Mesodermal cell (in vitro differentiated cells): ENCODE measurements around the gene TLR1.
"Not testable (repeated sequence)": the region's sequence is repeated elsewhere in the genome, so short reads cannot be mapped to it uniquely, and the experiment has no call there.

Source experiments
- H3K27ac ChIP-seq: 2 replicates; pipeline ENCODE4 v1.7.0; 2013; ENCODE audit warnings: mild to moderate bottlenecking, low read depth, low read length, moderate library complexity; ENCODE audit not compliant: severe bottlenecking
- H3K36me3 ChIP-seq: 2 replicates; pipeline ENCODE4 v1.7.1; 2013; ENCODE audit warnings: mild to moderate bottlenecking, low read length, moderate library complexity; ENCODE audit not compliant: control insufficient read depth, insufficient read depth
- H3K4me1 ChIP-seq: one replicate; pipeline ENCODE4 v1.7.1; 2013; ENCODE audit warnings: mild to moderate bottlenecking, low read length; ENCODE audit not compliant: insufficient read depth, control insufficient read depth, poor library complexity, severe bottlenecking
- H3K4me3 ChIP-seq: 2 replicates; pipeline ENCODE4 v1.7.0; 2013; ENCODE audit warnings: low read length, control low read depth, mild to moderate bottlenecking; ENCODE audit not compliant: insufficient read depth, poor library complexity, severe bottlenecking; ENCODE audit errors: extremely low read depth
- H3K9me3 ChIP-seq: 2 replicates; pipeline ENCODE4 v1.7.1; 2013; ENCODE audit warnings: mild to moderate bottlenecking, low read length, moderate library complexity; ENCODE audit not compliant: control insufficient read depth
- WGBS, 2 experiments: methylation state at CpG; one replicate each; pipeline ENCODE4 v1.1.5; 2013; ENCODE audit warnings: missing lambda C conversion rate in 2 of 2; ENCODE audit not compliant: insufficient coverage in 2 of 2; 5-methylcytosine and 5-hydroxymethylcytosine counted together

The TLR1 gene

DNA sequence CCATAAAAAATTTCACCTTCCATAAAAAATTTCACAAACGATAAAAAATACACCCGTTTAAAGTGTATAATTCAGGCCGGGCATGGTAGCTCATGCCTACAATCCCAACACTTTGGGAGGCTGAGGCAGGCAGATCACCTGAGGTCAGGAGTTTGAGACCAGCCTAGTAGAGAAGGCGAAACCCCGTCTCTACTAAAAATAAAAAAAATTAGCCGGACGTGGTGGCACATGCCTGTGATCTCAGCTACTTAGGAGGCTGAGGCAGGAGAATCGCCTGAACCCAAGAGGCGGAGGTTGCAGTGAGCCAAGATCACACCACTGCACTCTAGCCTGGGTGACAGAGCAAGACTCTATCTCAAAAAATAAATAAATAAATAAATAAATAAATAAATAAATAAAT lies 1.7 kb upstream of the TLR1 start:
- H3K4me1 ChIP-seq, H3K27ac ChIP-seq, H3K4me3 ChIP-seq, H3K36me3 ChIP-seq, H3K9me3 ChIP-seq: not testable (repeated sequence)
- WGBS, 2 experiments = 89 to 98% methylated on average over 7 of the region's 9 CpGs

- WGBS, 2 experiments = 89 to 100% methylated on average over 4 of the region's 5 CpGs
- H3K27ac ChIP-seq = no peak overlapping the region
These were observed 1.0 kb upstream of the TLR1 start for GRCh38 chr4:38805530-38806145.

DNA sequence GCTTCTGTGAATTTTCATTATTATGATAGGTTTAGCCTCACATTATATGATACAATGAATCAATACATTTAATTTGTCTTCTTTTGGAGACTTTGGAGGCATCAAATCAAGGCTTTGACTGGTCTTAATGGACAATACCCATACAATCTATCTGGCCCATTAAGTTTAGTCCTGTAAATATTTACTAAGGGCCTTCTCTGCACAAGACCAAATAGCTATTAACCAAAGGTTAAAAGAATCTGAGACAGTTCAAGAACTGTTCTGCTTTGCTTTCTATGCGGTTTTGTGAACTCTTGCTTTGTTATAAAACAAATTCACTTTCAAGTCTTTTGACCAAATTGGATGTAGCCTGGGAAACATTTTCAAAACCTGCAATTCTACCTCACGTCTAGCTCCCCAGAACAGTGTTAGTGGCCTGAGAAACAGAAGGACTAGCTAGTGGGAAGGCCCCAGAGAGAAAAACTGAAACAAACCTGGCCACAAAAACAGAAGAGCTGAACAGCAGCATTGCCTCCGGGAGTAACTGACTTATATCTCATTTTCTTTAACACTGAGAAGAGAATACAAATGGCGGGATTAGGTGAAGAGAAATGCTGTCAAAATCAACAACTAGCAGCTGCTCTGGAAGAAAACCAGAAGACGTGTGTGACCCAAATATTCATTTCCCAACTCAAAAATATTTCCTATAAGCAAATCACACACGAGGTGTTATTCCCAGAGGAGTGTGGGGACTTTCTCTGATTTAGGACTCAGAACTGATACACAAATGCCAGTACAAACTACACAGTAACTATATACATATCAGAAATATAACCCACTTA lies 548 bp downstream of the TLR1 start:
- Histone ChIP-seq H3K9me3 (peaks cover 9% of the 10 kb centered on the region), H3K4me1 (no peaks in the 10 kb centered on the region), H3K27ac (no peak overlapping the region), H3K36me3 (no peaks in the 10 kb centered on the region), H3K4me3 (no peak overlapping the region)
- WGBS, 2 experiments = 75 to 83% methylated on average over 1 to 2 of the region's 6 CpGs

More at GRCh38 chr4:38805530-38806145, 1.0 kb upstream of the TLR1 start:
- Histone ChIP-seq H3K4me3 (no peak overlapping the region), H3K4me1 (no peaks in the 10 kb centered on the region), H3K36me3 (no peaks in the 10 kb centered on the region), H3K9me3 (peaks cover 9% of the 10 kb centered on the region)

DNA sequence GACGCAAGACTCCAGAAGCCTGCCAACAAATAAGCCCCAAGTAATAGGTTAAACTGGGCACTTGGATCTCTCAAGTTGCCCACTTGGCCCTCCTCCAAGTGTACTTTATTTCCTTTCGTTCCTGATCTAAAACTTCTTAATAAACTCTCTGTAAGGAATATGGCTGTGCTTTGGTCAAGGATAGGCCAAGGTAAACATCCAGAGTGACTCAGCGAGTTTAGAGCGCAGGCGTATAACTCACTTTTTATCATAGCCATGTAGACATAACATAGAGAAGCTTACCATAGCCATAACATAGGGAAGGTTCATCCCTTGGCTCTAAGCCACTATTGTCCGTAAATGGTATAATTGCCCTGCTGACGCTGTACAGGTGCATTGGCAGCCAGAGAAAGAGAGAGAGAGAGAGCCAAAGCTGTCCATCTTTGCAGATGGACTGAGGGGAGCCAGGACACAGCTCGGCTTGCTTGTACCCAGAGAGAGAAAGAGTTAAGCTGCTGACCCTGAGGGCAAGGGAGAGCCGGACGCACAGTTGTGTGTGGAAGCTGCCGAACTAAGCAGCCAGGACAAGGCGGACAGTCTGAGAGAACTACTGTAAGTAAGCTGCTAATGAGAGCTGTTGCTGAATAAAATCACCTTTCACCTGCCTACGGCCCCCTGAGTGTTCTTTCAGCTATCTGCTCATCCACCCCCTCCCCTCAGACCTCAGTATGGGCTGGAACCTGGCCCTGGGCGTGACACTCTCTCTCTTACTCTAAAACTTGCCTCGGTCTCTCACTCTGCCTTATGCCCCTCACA lies 1.8 kb downstream of the TLR1 start:
- peaks cover 9% of the 10 kb centered on the region for H3K9me3 ChIP-seq
- no peaks in the 10 kb centered on the region for H3K36me3 ChIP-seq
- 92% methylated on average over 9 to 10 of the region's 15 CpGs for WGBS, 2 experiments
- H3K27ac ChIP-seq = no peak overlapping the region
- H3K4me1 ChIP-seq = no peaks in the 10 kb centered on the region
- no peak overlapping the region for H3K4me3 ChIP-seq

DNA sequence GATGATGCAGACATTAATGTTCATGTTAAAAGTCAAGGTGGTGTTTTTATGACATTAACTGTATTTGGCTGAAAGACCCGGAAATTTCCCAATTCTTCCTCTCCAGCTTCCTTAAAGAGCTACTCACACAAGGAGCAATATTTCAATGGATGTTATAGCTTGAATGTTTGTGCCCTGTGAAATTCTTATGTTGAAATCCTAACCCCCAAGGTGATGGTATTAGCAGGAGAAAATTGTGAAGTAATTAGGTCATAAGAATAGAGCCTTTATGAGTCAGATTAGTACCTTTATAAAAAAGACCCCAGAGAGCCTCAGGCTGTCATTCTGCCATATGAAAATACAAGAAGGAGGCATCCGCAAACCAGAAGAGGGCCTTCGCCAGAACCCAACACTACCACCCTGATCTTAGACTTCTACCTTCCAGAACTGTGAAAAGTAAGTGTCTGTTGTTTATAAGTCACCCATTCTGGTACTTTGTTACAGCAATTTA lies 3.6 kb downstream of the TLR1 start:
- no CpG with 5 or more reads among the region's 3 CpGs for WGBS, 2 experiments
- Histone ChIP-seq H3K9me3 (peaks cover 9% of the 10 kb centered on the region), H3K36me3 (no peaks in the 10 kb centered on the region), H3K4me1 (no peaks in the 10 kb centered on the region), H3K27ac (no peak overlapping the region), H3K4me3 (no peak overlapping the region)

- Histone ChIP-seq H3K9me3 (peaks cover 9% of the 10 kb centered on the region), H3K27ac (no peak overlapping the region), H3K4me1 (no peaks in the 10 kb centered on the region), H3K4me3 (no peak overlapping the region), H3K36me3 (no peaks in the 10 kb centered on the region)
- WGBS, 2 experiments = 71 to 90% methylated on average over 1 to 2 of the region's 2 CpGs
These were observed 4.2 kb downstream of the TLR1 start for GRCh38 chr4:38800366-38800765.

DNA sequence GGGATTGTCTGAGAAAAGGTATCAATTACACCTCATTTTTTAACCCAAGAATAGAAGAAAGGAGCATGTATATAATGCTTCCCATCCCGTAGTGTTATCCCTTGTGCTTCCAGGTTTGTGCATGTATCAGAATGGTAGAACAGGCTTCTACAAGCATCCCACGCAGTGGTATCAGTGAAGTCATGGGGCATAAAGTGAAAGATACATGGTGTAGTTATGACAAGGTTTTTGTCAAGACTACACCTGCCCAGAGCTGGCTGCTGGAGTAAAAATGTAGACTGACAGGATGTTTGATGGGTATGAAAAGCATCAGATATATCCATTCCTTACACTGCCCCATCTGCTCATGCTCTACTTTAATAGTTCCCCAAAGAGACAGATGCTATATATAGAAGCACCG lies 9.5 kb downstream of the TLR1 start:
- 80 to 96% methylated on average over 3 of the region's 3 CpGs for WGBS, 2 experiments
- Histone ChIP-seq H3K27ac (no peak overlapping the region), H3K4me3 (no peak overlapping the region), H3K4me1 (peaks cover 3% of the 10 kb centered on the region), H3K9me3 (no peaks in the 10 kb centered on the region), H3K36me3 (no peaks in the 10 kb centered on the region)

GRCh38 chr4:38794051-38794450 lies 10.5 kb downstream of the TLR1 start:
- Histone ChIP-seq H3K36me3 (no peaks in the 10 kb centered on the region), H3K4me3 (no peak overlapping the region), H3K4me1 (peaks cover 3% of the 10 kb centered on the region), H3K9me3 (no peaks in the 10 kb centered on the region), H3K27ac (no peak overlapping the region)
- 86 to 90% methylated on average over 1 to 2 of the region's 2 CpGs for WGBS, 2 experiments

- Histone ChIP-seq H3K4me3 (no peak overlapping the region), H3K27ac (no peak overlapping the region), H3K36me3 (no peaks in the 10 kb centered on the region), H3K4me1 (peaks cover 3% of the 10 kb centered on the region), H3K9me3 (no peaks in the 10 kb centered on the region)
- WGBS, 2 experiments = 67 to 93% methylated on average over 1 to 2 of the region's 2 CpGs
These were observed 13.6 kb downstream of the TLR1 start for GRCh38 chr4:38791010-38791409.

- Histone ChIP-seq H3K27ac (no peak overlapping the region), H3K9me3 (no peaks in the 10 kb centered on the region), H3K36me3 (no peaks in the 10 kb centered on the region), H3K4me1 (peaks cover 3% of the 10 kb centered on the region), H3K4me3 (no peak overlapping the region)
- WGBS, 2 experiments = no CpG with 5 or more reads among the region's 1 CpG
These were observed 16.3 kb downstream of the TLR1 start for GRCh38 chr4:38788317-38788716.
